Gastroesophageal sphincter (tissue), 3 donors: ENCODE measurements around the gene MARS1.

ENCODE experiments used
- CTCF ChIP-seq, 4 experiments: fragments of 200-600 bp in 2 of 4; fragments of 450-650 bp in 2 of 4; sonication (generic) in 1 of 4; IDR thresholded peaks; one replicate each; pipeline ENCODE4 v1.5.1; 2017 to 2019; ENCODE audit warnings: antibody characterized with exemption in 4 of 4, mild to moderate bottlenecking in 2 of 4, moderate library complexity in 2 of 4
- POLR2A ChIP-seq, 2 donors: fragments of 450-650 bp; IDR thresholded peaks; one replicate each; pipeline ENCODE4 v1.6.1; 2017; ENCODE audit warnings: antibody characterized with exemption in 2 of 2, mild to moderate bottlenecking in 2 of 2, moderate library complexity in 1 of 2
- POLR2AphosphoS5 ChIP-seq: sonication (generic); formaldehyde crosslinking; IDR thresholded peaks from one replicate; pipeline ENCODE4 v1.6.1; 2017; ENCODE audit warnings: antibody characterized with exemption

GRCh38 chr12:57525615-57526383 lies 37.9 kb downstream of the MARS1 start:
- TF ChIP-seq POLR2A (IDR thresholded peaks at IDR 0.05) (no peak), CTCF (IDR thresholded peaks at IDR 0.05) (no peak), POLR2AphosphoS5 (no peak)
